Spleen (tissue), 11 donors: ENCODE results near the gene MLST8. TPM values are rescaled to one million over a fixed set of nuclear protein-coding genes. Genes with fewer than 3 reads are reported as not detected.
"Not testable (repeated sequence)": the region's sequence is repeated elsewhere in the genome, so short reads cannot be mapped to it uniquely, and the experiment has no call there.

Experiments used
- DNase-seq: peaks from one replicate; pipeline ENCODE4 v3.0.0-alpha.2; 2020
- H3K27ac ChIP-seq, 8 donors: fragments of 200-600 bp; sonication (generic) in 7 of 8; 1 replicate in 4 of 8; 2 replicates in 4 of 8; pipeline versions ENCODE4 v1.5.0 to v1.8.0; 2016 to 2021; ENCODE audit warnings: inconsistent platforms in 4 of 8, mild to moderate bottlenecking in 4 of 8, moderate library complexity in 1 of 8
- H3K27me3 ChIP-seq, 7 donors: fragments of 200-600 bp; sonication (generic) in 6 of 7; replicated peaks in 1 of 7; 1 replicate in 4 of 7; 2 replicates in 3 of 7; pipeline versions ENCODE4 v1.5.0 to v1.8.0; 2016 to 2021; ENCODE audit warnings: inconsistent platforms in 3 of 7, mild to moderate bottlenecking in 1 of 7
- H3K36me3 ChIP-seq, 6 donors: fragments of 200-600 bp; sonication (generic) in 5 of 6; 1 replicate in 4 of 6; 2 replicates in 2 of 6; pipeline versions ENCODE4 v1.5.0 to v1.8.0; 2016 to 2021; ENCODE audit warnings: inconsistent platforms in 2 of 6
- H3K4me1 ChIP-seq, 6 donors: fragments of 200-600 bp; sonication (generic) in 5 of 6; 1 replicate in 3 of 6; 2 replicates in 3 of 6; pipeline versions ENCODE4 v1.5.0 to v1.8.0; 2016 to 2021; ENCODE audit warnings: inconsistent platforms in 3 of 6
- H3K4me3 ChIP-seq, 8 donors: fragments of 200-600 bp; sonication (generic) in 7 of 8; 1 replicate in 4 of 8; 2 replicates in 4 of 8; pipeline versions ENCODE4 v1.5.0 to v1.8.0; 2016 to 2021; ENCODE audit warnings: inconsistent platforms in 4 of 8, mild to moderate bottlenecking in 4 of 8, moderate library complexity in 2 of 8
- H3K9me3 ChIP-seq, 8 donors: fragments of 200-600 bp; sonication (generic) in 7 of 8; 1 replicate in 4 of 8; 2 replicates in 4 of 8; pipeline versions ENCODE4 v1.5.0 to v1.8.0; 2016 to 2021; ENCODE audit warnings: inconsistent platforms in 4 of 8
- CTCF ChIP-seq, 11 experiments: fragments of 200-600 bp in 7 of 11; fragments of 450-650 bp in 4 of 11; sonication (generic) in 4 of 11; IDR thresholded peaks in 8 of 11; conservative IDR thresholded peaks in 3 of 11; 1 replicate in 7 of 11; 2 replicates in 4 of 11; pipeline versions ENCODE4 v1.4.0 to v1.8.0; 2016 to 2021; ENCODE audit warnings: antibody characterized with exemption in 11 of 11, inconsistent platforms in 4 of 11, mild to moderate bottlenecking in 1 of 11
- POLR2A ChIP-seq, 3 donors: fragments of 450-650 bp; IDR thresholded peaks; one replicate each; pipeline ENCODE4 v1.5.1; 2017; ENCODE audit warnings: antibody characterized with exemption in 3 of 3, mild to moderate bottlenecking in 1 of 3
- POLR2AphosphoS5 ChIP-seq, 3 donors: sonication (generic); formaldehyde crosslinking; IDR thresholded peaks; one replicate each; pipeline ENCODE4 v1.5.1; 2017; ENCODE audit warnings: antibody characterized with exemption in 3 of 3
- WGBS, 5 donors: extraction: QIAGEN DNeasy Blood & Tissue Kit in 3 of 5; methylation state at CpG; one replicate each; pipeline versions ENCODE4 v1.1.5 to v1.1.7; 2013 to 2018; 5-methylcytosine and 5-hydroxymethylcytosine counted together
- intact Hi-C: fragments of 100-400 bp; cut with DNase I; formaldehyde crosslinking; loops from one replicate; pipeline ENCODE4 v1.15.0; 2023; ENCODE audit warnings: low total_unique reads
- polyA plus RNA-seq, 3 donors: library from polyadenylated mRNA; stranded (reverse); fragments of 200-250 nt; gene quantifications; one replicate each; pipeline ENCODE4 v1.2.1, GENCODE V29; 2013
- total RNA-seq, 7 donors: library from RNA; depleted of rRNA in 3 of 7; stranded (reverse); fragments of >200 nt in 3 of 7; fragmentation: NEBNext Ultra II Directional in 4 of 7; extraction: Animal tissue kit (Norgen Biotek cat#: 25700) in 4 of 7; gene quantifications; one replicate each; pipeline versions ENCODE4 v1.1.0 to v1.2.1, GENCODE V29; 2016 to 2021
- donor health status: healthy with polysubstance abuse.
- donor health status: DM: no; HTN: no; CAD: no; lungs with moderate emphysema.
- donor health status: DM: no; HTN: no; CAD: no.
- donor health status: Bipolar disorder and iron deficiency.
- donor health status: healthy.
- donor health status: DM: no; HTN: no; CAD: no.
- donor health status: DM: yes; HTN: yes; CAD: no.

The MLST8 gene
- total and polyA plus RNA-seq, 10 donors: 25.0 to 61.7 (median 40.6) TPM

GRCh38 chr16:2200313-2200712 lies 4.9 kb upstream of the MLST8 start:
- 79 to 88% (median 85%) methylated on average over 6 of the region's 6 CpGs for WGBS, 5 donors
- Histone ChIP-seq H3K9me3 (no peaks in the 10 kb centered on the region), H3K4me3 (no peak overlapping the region), H3K27me3 (peaks cover 5 to 47% (median 26%) of the 10 kb centered on the region in 7 donors), H3K27ac (no peak overlapping the region), H3K36me3 (no peaks in the 10 kb centered on the region), H3K4me1 (peaks cover 11 to 26% (median 21%) of the 10 kb centered on the region in 6 donors)
- no peak for TF ChIP-seq POLR2A (IDR thresholded peaks at IDR 0.05)
- no peak for TF ChIP-seq POLR2AphosphoS5 (IDR thresholded peaks at IDR 0.05)
- TF ChIP-seq CTCF (IDR thresholded peaks at IDR 0.05 in 8 of 11, conservative IDR thresholded peaks at IDR 0.05 in 3 of 11): no peak
- no peak for DNase-seq
- intact Hi-C loops: no loop called here

- intact Hi-C loops, H3K27ac ChIP-seq, DNase-seq, H3K4me3 ChIP-seq, H3K9me3 ChIP-seq: not testable (repeated sequence)
- Histone ChIP-seq H3K4me1 (peaks cover 12 to 37% (median 32%) of the 10 kb centered on the region in 6 donors), H3K36me3 (peaks cover 0 to 18% (median 15%) of the 10 kb centered on the region in 6 donors), H3K27me3 (peaks cover 0 to 20% (median 4%) of the 10 kb centered on the region in 7 donors)
- 92 to 97% (median 94%) methylated on average over 8 of the region's 8 CpGs for WGBS, 5 donors
Measured at GRCh38 chr16:2203119-2203688, 2.0 kb upstream of the MLST8 start.

- Histone ChIP-seq H3K27me3 (peaks cover 0 to 7% (median 0%) of the 10 kb centered on the region in 7 donors), H3K9me3 (no peaks in the 10 kb centered on the region), H3K4me3 (peak overlapping the region; percentile 56 to 82 (median 64)), H3K36me3 (peaks cover 0 to 31% (median 28%) of the 10 kb centered on the region in 6 donors), H3K27ac (peak overlapping the region; percentile 93 to 99 (median 98)), H3K4me1 (peaks cover 12 to 39% (median 32%) of the 10 kb centered on the region in 6 donors)
- TF ChIP-seq POLR2A (IDR thresholded peaks at IDR 0.05) (no peak), CTCF (IDR thresholded peaks at IDR 0.05 in 8 of 11, conservative IDR thresholded peaks at IDR 0.05 in 3 of 11) (no peak), POLR2AphosphoS5 (IDR thresholded peaks at IDR 0.05) (no peak)
- intact Hi-C loops: no loop called here
- WGBS, 5 donors: 76 to 81% (median 78%) methylated on average over 13 of the region's 13 CpGs
- DNase-seq: no peak
Measured at GRCh38 chr16:2204416-2205103, 694 bp upstream of the MLST8 start.

- Histone ChIP-seq H3K9me3 (no peaks in the 10 kb centered on the region), H3K4me1 (peaks cover 12 to 49% (median 32%) of the 10 kb centered on the region in 6 donors), H3K27me3 (no peaks in the 10 kb centered on the region), H3K36me3 (peaks cover 0 to 43% (median 33%) of the 10 kb centered on the region in 6 donors), H3K27ac (peak overlapping the region; percentile 93 to 99 (median 98)), H3K4me3 (peak overlapping the region; percentile 56 to 82 (median 64))
- intact Hi-C loops: no loop called here
- no peak for TF ChIP-seq POLR2AphosphoS5 (IDR thresholded peaks at IDR 0.05)
- TF ChIP-seq CTCF (IDR thresholded peaks at IDR 0.05 in 8 of 11, conservative IDR thresholded peaks at IDR 0.05 in 3 of 11): peak in 1 of 11 experiments; percentile 3
- 14 to 23% (median 15%) methylated on average over 7 to 16 of the region's 16 CpGs for WGBS, 5 donors
- peak; percentile 91 for DNase-seq
Measured at GRCh38 chr16:2205967-2206313, 686 bp downstream of the MLST8 start.
